HG03521 (cell line): Measurements from ENCODE around the gene ADRB1.

ENCODE experiments used
- ATAC-seq: cut with Tn5 transposase; IDR thresholded peaks from one replicate; pipeline ENCODE4 v1.9.1; 2021; ENCODE audit warnings: mild to moderate bottlenecking, moderate library complexity; ENCODE audit not compliant: unreplicated experiment

ADRB1 gene

GRCh38 chr10:114087255-114087654 lies 43.6 kb downstream of the ADRB1 start:
- ATAC-seq = no peak

GRCh38 chr10:114087655-114088054 lies 44.0 kb downstream of the ADRB1 start:
- ATAC-seq = no peak

DNA sequence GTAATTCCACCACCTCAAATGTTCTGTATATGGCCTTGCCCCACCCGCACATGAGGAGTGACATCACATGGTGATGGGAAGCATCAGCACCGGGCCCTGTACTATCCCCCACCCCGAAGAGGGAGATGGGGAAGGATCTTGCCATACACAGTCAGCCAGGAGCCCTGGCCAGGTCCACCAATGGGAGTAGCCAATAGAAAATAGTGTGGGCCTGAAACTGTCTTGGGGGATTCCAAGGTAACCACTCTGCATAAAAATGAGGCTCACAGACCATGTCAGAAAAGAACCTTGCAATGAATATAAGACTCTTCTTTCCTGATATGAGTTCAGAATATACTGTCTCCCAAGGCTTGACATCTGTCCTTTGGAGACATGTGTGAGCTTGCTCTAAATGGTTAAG lies 51.1 kb downstream of the ADRB1 start:
- ATAC-seq = no peak

GRCh38 chr10:114095559-114096337 lies 52.1 kb downstream of the ADRB1 start:
- ATAC-seq = no peak
